Erythroblast (primary cell): ENCODE measurements around the gene HOXD3.

Experiments
- GATA1 ChIP-seq: IDR thresholded peaks from 2 replicates; pipeline ENCODE4 v1.6.1; 2011; ENCODE audit warnings: low read depth, mild to moderate bottlenecking, control low read depth, low read length, moderate library complexity
- POLR2A ChIP-seq: IDR thresholded peaks from 2 replicates; pipeline ENCODE4 v1.6.1; 2011; ENCODE audit warnings: mild to moderate bottlenecking, low read length

DNA sequence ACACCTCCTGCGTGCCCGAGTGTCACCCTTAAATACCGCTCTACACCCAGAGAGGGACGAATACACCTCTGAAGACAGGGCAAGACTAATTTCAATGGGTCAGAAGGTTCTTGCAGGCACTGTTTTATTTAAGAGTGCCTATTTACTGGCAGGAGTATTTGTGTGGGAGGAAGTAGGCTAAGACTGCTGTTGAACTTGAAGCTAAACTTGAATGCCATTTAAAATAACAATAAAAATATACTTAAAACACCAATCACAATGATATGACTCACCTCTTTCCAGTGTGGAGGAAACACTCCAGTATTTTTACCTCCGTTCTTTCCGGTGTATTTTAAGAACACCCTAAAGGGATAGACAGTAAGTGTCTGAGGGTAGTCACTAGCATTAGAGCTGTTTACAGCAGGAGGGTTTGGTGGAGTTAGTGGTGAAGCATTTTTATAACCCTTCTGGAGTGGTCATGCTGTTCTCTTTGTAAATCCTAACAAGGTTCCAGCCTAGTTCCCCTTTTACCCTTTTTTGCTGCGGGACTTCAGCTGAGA is 21.7 kb downstream of the HOXD3 start:
- TF ChIP-seq POLR2A (no peak), GATA1 (no peak)
